ENCODE results near the gene APBB2. TPM values are rescaled to one million over a fixed set of nuclear protein-coding genes. Genes with fewer than 3 reads are reported as not detected.
"Not testable (repeated sequence)": the region's sequence is repeated elsewhere in the genome, so short reads cannot be mapped to it uniquely, and the experiment has no call there.

Gene APBB2
- polyA plus RNA-seq, 12 donors: 32.7 to 1,075 (median 44.2) TPM

GRCh38 chr4:41160012-41160789, 54.1 kb downstream of the APBB2 start:
- DNase-seq: no peak

GRCh38 chr4:41158756-41159155, 55.6 kb downstream of the APBB2 start:
- no peak for DNase-seq

DNA sequence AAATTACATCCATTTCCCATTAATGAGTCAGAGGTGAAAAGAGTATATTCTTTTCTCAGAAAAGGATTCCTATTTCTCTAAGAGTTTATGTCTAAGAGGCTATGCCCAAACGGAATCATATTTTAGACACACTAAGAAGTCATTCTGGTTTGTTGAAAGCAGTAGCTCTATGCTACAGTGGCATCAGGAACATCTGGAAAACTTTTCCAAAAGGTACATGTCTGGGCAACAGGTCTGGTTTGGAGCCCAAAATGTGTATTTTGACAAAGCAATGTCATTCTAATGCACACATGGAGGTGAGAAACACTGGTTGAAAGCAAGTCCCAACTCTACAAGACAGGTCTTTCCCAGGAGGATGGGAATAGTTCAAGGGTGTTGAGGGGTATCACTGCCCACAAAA, 56.1 kb downstream of the APBB2 start:
- DNase-seq: no peak

- no peak for DNase-seq
Observed at GRCh38 chr4:41157009-41157408, 57.3 kb downstream of the APBB2 start.

- DNase-seq: no peak
Observed at GRCh38 chr4:41156574-41156973, 57.8 kb downstream of the APBB2 start.

- DNase-seq: no peak
Observed at GRCh38 chr4:41155194-41155830, 59.0 kb downstream of the APBB2 start.

- no peak for DNase-seq
Observed at GRCh38 chr4:41154814-41155177, 59.5 kb downstream of the APBB2 start.

DNA sequence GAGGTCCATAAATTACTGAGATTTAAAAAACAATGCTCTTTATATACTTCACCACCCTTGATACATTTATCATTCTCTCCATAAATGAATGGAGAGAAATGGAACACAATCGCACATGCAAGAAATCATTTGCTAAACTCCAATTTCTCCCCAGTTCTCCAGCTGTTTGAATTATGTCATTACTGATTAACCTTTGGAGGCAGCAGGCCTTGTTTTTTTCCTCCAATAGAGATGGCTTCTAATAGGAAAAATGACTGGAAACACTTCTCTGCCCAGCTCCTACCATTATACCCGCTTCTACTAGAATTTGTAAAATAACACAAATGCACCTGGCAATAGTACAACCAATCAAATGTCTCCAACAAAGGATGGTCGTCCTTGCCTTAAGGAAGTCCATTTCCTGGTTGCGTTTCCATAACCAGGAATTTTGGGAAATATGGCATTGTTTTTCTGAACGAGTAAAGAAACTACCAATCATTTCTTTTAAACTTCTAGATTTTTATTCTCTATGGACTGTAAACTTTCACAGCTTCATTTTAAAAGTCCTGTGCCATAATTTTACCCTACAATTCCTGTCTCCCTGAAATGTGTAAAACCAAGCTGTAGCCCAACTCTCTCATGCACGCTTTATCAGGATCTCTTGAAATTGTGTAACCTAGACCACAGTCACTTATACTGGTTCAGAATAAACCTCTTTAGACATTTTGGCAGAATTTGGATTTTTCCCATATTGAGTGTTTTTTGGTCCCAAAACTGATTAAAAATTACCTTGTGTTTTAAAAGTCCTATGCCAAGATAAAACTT, 60.1 kb downstream of the APBB2 start:
- no peak for DNase-seq

DNA sequence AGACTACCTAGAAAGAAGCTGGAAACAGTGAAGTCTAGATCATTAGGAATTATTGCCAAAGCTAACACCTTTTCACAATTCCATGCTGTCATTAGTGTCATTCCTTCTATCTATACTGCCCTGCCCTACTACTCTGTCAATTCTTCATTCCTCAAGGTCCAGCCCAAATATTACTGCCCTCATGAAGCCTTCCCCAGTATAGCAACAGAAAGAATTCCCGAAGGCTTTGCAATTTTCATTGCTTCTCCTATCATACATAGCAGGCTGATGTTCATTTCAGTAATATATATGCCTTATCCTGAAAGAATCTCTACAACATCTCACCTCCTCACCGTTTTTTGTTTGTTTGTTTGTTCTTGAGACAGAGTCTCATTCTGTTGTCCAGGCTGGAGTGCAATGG, 63.9 kb downstream of the APBB2 start:
- DNase-seq: no peak

DNA sequence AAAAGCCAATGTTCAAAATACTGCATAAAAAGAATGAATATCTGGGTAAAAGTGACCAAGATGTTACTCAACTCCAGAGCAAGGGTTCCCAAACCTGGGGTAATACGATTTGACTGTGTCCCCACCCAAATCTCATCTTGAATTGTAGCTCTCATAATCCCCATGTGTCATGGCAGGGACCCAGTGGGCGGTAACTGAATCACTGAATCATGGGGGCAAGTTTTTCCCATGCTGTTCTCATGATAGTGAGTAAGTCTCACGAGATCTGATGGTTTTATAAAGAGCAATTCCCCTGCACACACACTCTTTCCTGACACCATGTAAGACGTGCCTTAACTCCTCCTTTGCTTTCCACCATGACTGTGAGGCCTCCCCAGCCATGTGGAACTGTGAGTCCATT, 64.8 kb downstream of the APBB2 start:
- DNase-seq: not testable (repeated sequence)

GRCh38 chr4:41148931-41149330, 65.4 kb downstream of the APBB2 start:
- no peak for DNase-seq

- no peak for DNase-seq
Observed at GRCh38 chr4:41148292-41148691, 66.0 kb downstream of the APBB2 start.

GRCh38 chr4:41147570-41147969, 66.8 kb downstream of the APBB2 start:
- DNase-seq: not testable (repeated sequence)

GRCh38 chr4:41146716-41147506, 67.4 kb downstream of the APBB2 start:
- DNase-seq: no peak

- DNase-seq: no peak
Observed at GRCh38 chr4:41146196-41146595, 68.1 kb downstream of the APBB2 start.

DNA sequence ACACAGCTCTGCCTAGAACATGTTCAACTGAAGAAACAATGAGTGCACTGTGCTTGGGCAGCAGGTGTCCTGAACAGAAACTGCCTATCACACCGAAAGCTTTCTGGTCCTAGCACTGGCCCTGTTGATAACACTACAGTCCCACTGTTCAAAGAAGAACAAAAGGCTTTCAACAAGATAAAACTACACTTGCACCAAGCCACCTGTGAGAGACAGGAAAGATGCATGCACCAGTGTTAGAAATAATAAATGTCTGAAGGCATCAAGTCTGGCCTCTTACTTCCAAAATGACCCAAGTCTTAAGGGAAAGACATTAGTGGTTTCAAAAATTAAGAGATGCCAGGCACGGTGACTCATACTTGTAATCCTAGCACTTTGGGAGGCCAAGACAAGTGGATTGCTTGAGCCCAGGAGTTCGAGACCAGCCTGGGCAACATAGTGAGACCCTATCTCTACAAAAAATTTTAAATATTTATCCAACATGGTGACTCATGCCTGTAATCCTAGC, 68.7 kb downstream of the APBB2 start:
- DNase-seq: no peak

DNA sequence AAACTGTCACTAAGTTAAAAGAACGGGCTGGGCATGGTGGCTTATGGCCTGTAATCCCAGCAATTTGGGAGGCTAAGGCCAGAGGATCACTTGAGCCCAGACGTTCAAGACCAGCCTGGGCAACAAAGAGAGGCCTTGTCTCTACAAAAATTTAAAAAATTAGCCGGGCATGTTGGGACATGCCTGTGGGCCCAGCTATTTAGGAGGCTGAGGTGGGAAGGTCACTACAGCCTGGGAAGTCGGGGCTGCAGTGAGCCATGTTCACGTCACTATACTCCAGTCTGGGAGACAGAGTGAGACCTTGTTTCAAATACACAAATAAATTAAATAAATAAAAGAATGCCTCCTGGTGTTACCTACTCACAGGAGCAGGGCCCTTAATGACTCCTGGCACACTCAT, 69.5 kb downstream of the APBB2 start:
- DNase-seq: no peak

GRCh38 chr4:41144040-41144379, 70.3 kb downstream of the APBB2 start:
- DNase-seq: no peak

DNA sequence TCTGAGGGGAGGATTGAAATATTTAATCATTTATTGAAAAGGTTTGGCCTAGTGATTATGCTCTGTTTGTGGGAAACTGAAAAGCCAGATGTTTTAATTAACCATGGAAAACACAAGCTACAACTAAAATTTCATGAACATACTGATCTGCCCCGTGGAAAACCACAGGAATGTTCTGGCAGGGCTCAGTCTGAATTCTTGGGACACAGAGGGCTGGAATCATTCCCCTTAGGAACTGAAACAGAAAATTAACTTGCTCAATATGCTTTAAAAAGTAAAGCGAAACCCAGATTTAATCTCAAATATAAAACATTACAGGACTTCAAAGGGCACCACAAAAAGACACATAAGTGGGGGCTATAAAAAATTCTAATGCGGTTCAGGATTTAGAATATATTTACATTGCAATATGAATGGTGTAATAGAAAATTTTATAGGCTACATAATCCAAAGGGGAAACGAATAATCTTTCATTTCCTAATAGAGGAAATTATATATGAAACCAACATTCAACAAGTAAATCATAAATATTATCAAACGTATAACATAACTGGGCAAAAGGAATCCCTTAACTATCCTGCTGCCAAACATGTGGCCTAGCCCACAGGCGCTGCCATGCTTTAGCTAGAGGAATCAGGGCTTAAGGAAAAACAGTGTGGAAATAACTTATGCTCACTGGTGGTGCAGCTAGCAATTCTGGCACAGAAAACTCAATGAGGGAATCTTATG, 70.9 kb downstream of the APBB2 start:
- peak; percentile 86 for DNase-seq

DNA sequence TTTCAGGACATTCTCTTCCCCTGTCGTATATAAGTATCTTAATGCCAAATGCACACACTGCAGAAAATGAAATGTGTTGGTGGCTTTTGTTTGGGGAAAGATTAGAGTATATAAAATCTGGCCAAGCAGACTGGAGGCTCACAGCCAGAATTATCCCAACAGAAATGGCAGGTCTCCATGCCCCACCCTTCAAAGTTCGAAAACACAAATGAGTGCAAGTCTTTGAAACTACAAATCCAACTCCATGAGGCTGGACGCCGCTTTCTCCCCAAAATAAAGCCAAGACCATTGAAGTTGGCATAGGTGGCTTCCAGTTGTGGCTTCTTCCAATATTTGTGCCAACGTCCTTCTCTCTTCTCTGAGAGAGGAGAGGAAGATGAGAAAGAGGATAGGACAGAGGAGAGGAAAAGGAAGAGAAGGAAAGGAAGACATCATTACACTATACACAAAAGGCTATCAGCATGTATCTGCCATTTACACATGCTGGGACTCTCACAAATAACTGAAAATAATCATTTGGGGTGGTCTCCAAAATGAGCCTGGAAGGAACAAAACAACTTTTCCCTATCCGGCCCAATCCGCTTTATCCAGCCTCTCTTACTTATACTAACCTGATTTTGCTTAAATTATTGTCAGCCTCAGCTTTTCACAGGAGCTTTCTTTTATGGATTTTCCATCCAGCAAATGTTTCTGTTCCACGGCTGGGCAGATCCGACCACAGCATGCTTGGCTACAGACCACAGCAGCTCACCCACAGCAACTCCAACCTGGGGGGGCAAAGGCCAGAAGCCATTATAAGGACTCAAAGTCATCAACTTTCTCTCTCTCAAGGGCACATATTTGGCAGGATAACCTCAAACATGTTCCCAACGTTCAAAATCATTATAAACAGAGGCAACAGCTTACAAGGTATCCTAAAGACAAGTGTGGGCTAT, 71.7 kb downstream of the APBB2 start:
- peak; percentile 70 for DNase-seq

All from muscle of arm (tissue), 12 donors.